Muscle of leg (tissue), 11 donors: ENCODE measurements around the gene SOWAHC. TPM values are rescaled to one million over a fixed set of nuclear protein-coding genes. Genes with fewer than 3 reads are reported as not detected.
"Not testable (repeated sequence)": the region's sequence is repeated elsewhere in the genome, so short reads cannot be mapped to it uniquely, and the experiment has no call there.

Source experiments
- DNase-seq: peaks from one replicate; pipeline ENCODE4 v3.0.0; 2013
- H3K27ac ChIP-seq: one replicate; pipeline ENCODE4 v1.5.1; 2013; ENCODE audit warnings: mild to moderate bottlenecking, low read length, control low read depth
- H3K27me3 ChIP-seq: one replicate; pipeline ENCODE4 v1.6.1; 2013; ENCODE audit warnings: low read length; ENCODE audit not compliant: control insufficient read depth, insufficient read depth
- H3K36me3 ChIP-seq: one replicate; pipeline ENCODE4 v1.6.1; 2013; ENCODE audit warnings: low read length; ENCODE audit not compliant: control insufficient read depth, insufficient read depth
- H3K4me1 ChIP-seq: one replicate; pipeline ENCODE4 v1.6.1; 2013; ENCODE audit warnings: low read length; ENCODE audit not compliant: control insufficient read depth, insufficient read depth
- H3K4me3 ChIP-seq: one replicate; pipeline ENCODE4 v1.5.1; 2013; ENCODE audit warnings: low read length, control low read depth
- H3K9me3 ChIP-seq: replicated peaks from 2 replicates; pipeline ENCODE4 v1.6.1; 2013; ENCODE audit warnings: low read depth, low read length; ENCODE audit not compliant: control insufficient read depth
- WGBS: methylation state at CpG from one replicate; pipeline ENCODE4 v1.1.5; 2013; ENCODE audit warnings: missing lambda C conversion rate; ENCODE audit not compliant: insufficient coverage; 5-methylcytosine and 5-hydroxymethylcytosine counted together
- polyA plus RNA-seq, 8 donors: library from polyadenylated mRNA; unstranded; fragments of 120-200 nt; gene quantifications; one replicate each; pipeline versions ENCODE4 v1.2.1 to v1.2.3, GENCODE V29; 2013; ENCODE audit warnings: inconsistent platforms in 1 of 8, low replicate concordance in 1 of 8; ENCODE audit not compliant: insufficient read length in 8 of 8, insufficient read depth in 1 of 8
- total RNA-seq: library from RNA; stranded (reverse); fragments of 120-200 nt; gene quantifications from one replicate; pipeline ENCODE4 v1.2.4, GENCODE V29; 2013

SOWAHC gene
- total and polyA plus RNA-seq, 9 donors = 5.4 to 13.0 (median 8.1) TPM

DNA sequence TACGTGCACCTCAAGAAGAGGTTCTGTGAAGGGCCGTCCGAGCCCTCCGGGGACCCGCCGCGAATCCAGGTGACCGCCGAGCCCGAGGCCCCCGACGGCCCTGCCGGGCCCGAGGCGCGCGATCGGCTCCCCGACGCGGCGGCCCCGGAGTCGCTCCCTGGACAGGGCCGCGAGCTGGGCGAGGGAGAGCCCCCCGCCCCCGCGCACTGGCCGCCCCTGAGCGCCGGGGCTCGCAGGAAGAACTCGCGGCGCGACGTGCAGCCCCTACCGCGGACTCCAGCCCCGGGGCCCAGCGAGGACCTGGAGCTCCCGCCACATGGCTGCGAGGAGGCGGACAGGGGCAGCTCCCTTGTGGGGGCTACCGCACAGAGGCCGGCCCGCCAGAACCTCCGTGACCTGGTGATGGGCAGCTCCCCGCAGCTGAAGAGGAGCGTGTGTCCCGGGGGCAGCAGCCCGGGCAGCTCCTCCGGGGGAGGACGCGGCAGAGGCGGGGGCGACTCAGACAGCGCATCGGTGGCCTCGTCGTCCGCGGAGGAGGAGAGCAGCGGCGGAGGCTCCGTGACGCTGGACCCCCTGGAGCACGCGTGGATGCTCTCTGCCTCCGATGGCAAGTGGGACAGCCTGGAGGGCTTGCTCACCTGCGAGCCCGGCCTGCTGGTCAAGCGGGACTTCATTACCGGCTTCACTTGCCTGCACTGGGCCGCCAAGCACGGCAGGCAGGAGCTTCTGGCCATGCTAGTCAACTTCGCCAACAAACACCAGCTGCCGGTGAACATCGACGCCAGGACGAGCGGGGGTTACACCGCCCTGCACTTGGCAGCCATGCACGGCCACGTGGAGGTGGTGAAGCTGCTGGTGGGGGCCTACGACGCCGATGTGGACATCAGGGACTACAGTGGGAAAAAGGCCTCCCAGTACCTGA, 812 bp downstream of the SOWAHC start:
- H3K36me3 ChIP-seq = no peaks in the 10 kb centered on the region
- H3K4me3 ChIP-seq = peak overlapping the region; percentile 61
- peak overlapping the region; percentile 20 for H3K27ac ChIP-seq
- peak; percentile 44 for DNase-seq
- WGBS = 4% methylated on average over 90 of the region's 90 CpGs
- H3K9me3 ChIP-seq = no peaks in the 10 kb centered on the region
- peaks cover 16% of the 10 kb centered on the region for H3K4me1 ChIP-seq
- H3K27me3 ChIP-seq = peaks cover 5% of the 10 kb centered on the region

DNA sequence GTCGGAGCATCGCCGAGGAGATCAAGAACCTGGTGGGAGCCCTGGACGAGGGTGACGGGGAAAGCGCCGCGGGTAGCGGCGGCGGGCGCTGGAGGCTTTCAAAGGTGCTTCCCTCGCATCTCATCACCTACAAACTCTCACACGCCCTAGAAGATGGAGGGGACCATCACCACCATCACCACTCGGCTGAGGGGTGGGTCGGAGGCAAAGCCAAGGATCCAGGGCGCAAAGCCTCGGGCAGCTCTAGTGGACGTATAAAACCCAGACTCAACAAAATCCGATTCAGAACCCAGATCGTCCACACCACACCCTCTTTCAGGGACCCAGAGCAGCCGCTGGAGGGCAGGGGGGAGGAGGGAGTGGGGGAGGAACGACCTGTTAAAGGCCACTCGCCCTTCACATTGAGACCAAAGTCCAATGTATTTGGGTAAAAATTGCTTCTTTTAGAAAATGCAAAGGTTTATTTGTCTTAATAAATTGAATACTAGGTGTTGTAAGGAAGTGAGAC, 1.5 kb downstream of the SOWAHC start:
- H3K27ac ChIP-seq = no peak overlapping the region
- peak overlapping the region; percentile 61 for H3K4me3 ChIP-seq
- H3K4me1 ChIP-seq = peaks cover 16% of the 10 kb centered on the region
- H3K27me3 ChIP-seq = peaks cover 5% of the 10 kb centered on the region
- DNase-seq = no peak
- 32% methylated on average over 3 of the region's 24 CpGs for WGBS
- H3K36me3 ChIP-seq = no peaks in the 10 kb centered on the region
- no peaks in the 10 kb centered on the region for H3K9me3 ChIP-seq

DNA sequence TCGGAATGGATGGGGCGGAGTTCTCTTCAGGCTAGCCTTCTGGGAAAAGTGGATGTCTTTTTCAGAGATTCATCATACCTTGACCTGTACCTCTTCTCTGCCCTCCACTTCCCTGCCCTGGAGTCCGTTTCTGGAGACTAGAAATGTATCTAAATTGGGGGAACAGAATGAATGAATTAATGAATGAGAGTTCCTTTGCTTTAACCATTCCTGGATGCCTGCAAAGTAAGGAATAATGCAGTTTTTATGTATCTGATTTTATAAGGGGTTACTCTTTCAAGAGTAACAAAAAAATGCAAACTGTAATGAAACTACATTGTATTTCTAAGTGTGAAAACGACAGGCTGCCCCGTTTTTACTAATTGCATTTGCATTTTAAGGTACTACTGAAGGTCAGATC, 2.0 kb downstream of the SOWAHC start:
- no peak for DNase-seq
- Histone ChIP-seq H3K4me1 (peaks cover 16% of the 10 kb centered on the region), H3K36me3 (no peaks in the 10 kb centered on the region), H3K27ac (no peak overlapping the region), H3K27me3 (peaks cover 5% of the 10 kb centered on the region), H3K4me3 (no peak overlapping the region), H3K9me3 (no peaks in the 10 kb centered on the region)
- WGBS = no CpG with 5 or more reads among the region's 5 CpGs

DNA sequence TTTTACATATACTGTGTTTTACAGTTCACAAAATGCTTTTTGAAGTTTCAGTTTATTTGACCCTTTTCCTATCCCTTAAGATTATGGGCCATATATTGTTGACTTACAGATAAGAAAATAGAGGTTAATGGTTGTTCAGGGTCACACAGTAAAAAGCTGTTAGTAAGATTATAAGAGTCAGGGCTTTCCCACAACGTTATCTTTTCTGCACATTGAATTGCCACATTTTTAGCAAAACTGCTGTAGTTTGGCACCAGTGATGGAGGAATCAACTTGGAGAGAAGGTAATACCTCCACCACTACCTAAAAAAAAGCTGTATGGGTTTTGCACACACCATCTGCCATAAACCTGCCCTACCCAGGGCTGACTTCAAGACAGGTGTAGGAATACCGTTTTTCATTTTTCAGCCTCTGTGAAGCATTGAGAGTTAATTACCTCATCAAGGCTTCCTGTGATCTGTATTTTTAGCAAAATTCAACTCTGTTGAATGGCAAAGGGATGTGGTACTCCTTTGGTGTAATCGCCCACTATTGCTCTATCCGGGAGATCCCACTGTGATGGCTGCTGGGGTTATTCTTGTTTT, 5.0 kb downstream of the SOWAHC start:
- no peak overlapping the region for H3K4me3 ChIP-seq
- H3K36me3 ChIP-seq = no peaks in the 10 kb centered on the region
- peaks cover 5% of the 10 kb centered on the region for H3K27me3 ChIP-seq
- H3K27ac ChIP-seq = no peak overlapping the region
- H3K9me3 ChIP-seq = no peaks in the 10 kb centered on the region
- no CpG with 5 or more reads among the region's 4 CpGs for WGBS
- H3K4me1 ChIP-seq = peaks cover 14% of the 10 kb centered on the region
- no peak for DNase-seq

DNA sequence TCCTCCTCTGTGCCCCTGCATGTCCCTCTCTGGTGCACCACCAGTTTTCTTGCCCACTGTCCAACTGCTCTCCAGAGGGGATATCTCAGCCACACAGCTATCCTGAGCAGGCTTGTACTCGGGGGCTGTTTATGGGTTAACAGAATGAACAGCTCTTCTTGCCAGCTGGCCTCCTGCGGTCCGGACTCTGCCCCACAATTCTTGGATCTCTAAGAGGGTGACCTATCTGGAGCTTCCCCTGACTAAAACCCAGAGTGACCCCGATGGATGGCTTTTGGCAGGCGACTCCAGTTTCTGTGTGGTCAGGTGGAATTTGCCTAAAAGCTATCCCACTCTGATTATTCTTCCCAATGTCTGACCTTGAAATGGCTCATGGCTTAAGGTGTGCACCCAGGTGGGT, 9.1 kb downstream of the SOWAHC start:
- no peaks in the 10 kb centered on the region for H3K36me3 ChIP-seq
- H3K4me1 ChIP-seq = no peaks in the 10 kb centered on the region
- no peak overlapping the region for H3K4me3 ChIP-seq
- WGBS = 41% methylated on average over 3 of the region's 5 CpGs
- no peak overlapping the region for H3K27ac ChIP-seq
- no peaks in the 10 kb centered on the region for H3K9me3 ChIP-seq
- DNase-seq = no peak
- no peaks in the 10 kb centered on the region for H3K27me3 ChIP-seq

DNA sequence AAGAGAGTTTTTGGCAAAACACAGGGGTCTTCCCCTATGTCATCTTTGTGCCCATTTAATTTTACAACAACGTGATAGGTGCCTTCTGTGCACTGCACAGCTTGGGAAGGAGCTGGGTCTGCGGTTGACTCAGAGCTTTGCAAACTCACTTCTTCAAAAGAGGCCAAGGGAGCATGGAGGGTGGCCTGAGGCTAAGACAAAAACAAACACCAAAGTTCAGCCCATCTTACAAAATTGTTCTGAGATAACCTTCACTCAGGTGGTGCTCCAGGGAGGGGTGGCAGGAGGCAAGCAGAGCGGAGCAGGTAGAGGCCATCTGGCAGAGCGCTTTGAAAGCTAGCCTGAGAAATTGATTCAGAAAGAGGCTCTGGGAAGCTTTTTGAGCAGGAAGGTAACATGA, 9.8 kb downstream of the SOWAHC start:
- no CpG with 5 or more reads among the region's 4 CpGs for WGBS
- H3K4me1 ChIP-seq = no peaks in the 10 kb centered on the region
- no peak overlapping the region for H3K27ac ChIP-seq
- H3K36me3 ChIP-seq = no peaks in the 10 kb centered on the region
- no peak overlapping the region for H3K4me3 ChIP-seq
- no peaks in the 10 kb centered on the region for H3K27me3 ChIP-seq
- DNase-seq = no peak
- H3K9me3 ChIP-seq = no peaks in the 10 kb centered on the region

DNA sequence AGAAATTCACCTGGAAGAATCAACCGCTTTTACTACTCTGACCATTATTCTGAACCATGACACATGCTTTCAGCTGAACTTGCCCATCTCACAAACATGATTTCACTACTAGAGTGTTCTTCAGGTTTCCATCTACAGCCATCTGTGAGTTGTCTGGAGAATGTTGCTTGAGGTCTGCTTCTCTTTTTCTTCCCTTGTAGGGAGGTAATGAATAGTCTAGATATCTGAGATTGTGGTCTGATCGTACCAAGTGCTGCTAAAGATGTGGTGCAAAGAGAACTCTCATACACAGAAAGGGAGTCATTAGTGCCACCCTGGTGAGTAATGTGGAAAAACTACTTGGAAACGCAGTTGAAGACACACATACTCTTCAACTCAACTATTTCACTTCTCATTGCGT, 10.2 kb downstream of the SOWAHC start:
- no peak for DNase-seq
- H3K9me3 ChIP-seq = no peaks in the 10 kb centered on the region
- H3K36me3 ChIP-seq = no peaks in the 10 kb centered on the region
- no peaks in the 10 kb centered on the region for H3K27me3 ChIP-seq
- no peak overlapping the region for H3K4me3 ChIP-seq
- H3K4me1 ChIP-seq = no peaks in the 10 kb centered on the region
- no peak overlapping the region for H3K27ac ChIP-seq
- 100% methylated on average over 2 of the region's 4 CpGs for WGBS

DNA sequence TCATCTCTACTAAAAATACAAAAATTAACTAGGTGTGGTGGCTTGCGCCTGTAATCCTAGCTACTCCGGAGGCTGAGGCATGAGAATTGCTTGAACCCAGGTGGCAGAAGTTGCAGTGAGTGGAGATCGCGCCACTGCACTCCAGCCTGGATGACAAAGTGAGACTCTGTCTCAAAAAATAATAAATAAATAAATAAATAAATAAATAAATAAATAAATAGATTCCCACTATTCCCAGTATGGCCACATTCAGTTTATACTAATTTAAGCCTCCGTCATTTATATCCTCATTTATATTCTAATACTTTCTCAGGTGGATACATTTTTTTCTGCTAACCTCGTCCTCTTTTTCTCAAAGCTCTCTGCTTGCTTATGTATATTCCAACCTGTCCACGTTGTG, 14.2 kb downstream of the SOWAHC start:
- DNase-seq, H3K4me3 ChIP-seq, H3K9me3 ChIP-seq, H3K27ac ChIP-seq, H3K4me1 ChIP-seq, H3K36me3 ChIP-seq, H3K27me3 ChIP-seq: not testable (repeated sequence)
- no CpG with 5 or more reads among the region's 7 CpGs for WGBS

DNA sequence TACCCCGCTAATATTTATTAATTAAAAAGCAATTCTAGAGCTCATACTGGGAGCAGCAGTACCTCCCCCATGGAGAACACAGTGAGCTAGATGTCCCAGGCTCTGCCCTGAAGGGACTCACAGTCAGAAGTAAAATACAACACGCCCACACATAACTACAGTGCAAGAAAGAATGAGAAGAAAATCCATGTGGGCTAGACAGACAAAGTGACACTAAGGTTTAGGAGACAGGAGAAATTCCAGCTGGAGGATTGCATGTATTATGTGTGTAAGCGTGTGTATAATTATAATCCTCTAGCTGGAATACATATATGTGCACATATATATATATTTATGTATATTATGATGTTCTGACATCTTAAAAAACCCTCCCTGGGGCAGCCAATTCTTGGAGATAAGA, 15.7 kb downstream of the SOWAHC start:
- no peak for DNase-seq

More for the DNA sequence above, 15.7 kb downstream of the SOWAHC start:
- H3K4me3 ChIP-seq = no peak overlapping the region
- no peaks in the 10 kb centered on the region for H3K9me3 ChIP-seq
- H3K36me3 ChIP-seq = no peaks in the 10 kb centered on the region
- no peak overlapping the region for H3K27ac ChIP-seq
- no peaks in the 10 kb centered on the region for H3K4me1 ChIP-seq
- WGBS = no CpG with 5 or more reads among the region's 3 CpGs
- no peaks in the 10 kb centered on the region for H3K27me3 ChIP-seq
